Glutamatergic neuron (in vitro differentiated cells): ENCODE data around the gene XIRP1. TPM values are rescaled to one million over a fixed set of nuclear protein-coding genes. Genes with fewer than 3 reads are reported as not detected.

Source experiments
- DNase-seq: peaks from one replicate; pipeline ENCODE4 v3.0.0; 2022
- H3K27ac Mint-ChIP-seq: one replicate; pipeline ENCODE4 v1.8.0; 2020; ENCODE audit warnings: mild to moderate bottlenecking, mixed read lengths, inconsistent platforms; ENCODE audit not compliant: unreplicated experiment
- H3K27me3 Mint-ChIP-seq: one replicate; pipeline ENCODE4 v1.8.0; 2020; ENCODE audit warnings: mild to moderate bottlenecking, moderate library complexity, mixed read lengths, inconsistent platforms; ENCODE audit not compliant: unreplicated experiment
- H3K36me3 Mint-ChIP-seq: one replicate; pipeline ENCODE4 v1.8.0; 2020; ENCODE audit warnings: mild to moderate bottlenecking, mixed read lengths, inconsistent platforms; ENCODE audit not compliant: unreplicated experiment
- H3K4me1 Mint-ChIP-seq: one replicate; pipeline ENCODE4 v1.8.0; 2020; ENCODE audit warnings: mild to moderate bottlenecking, low read depth, mixed read lengths, inconsistent platforms; ENCODE audit not compliant: unreplicated experiment
- H3K4me3 Mint-ChIP-seq: one replicate; pipeline ENCODE4 v1.8.0; 2020; ENCODE audit warnings: mild to moderate bottlenecking, mixed read lengths, inconsistent platforms; ENCODE audit not compliant: unreplicated experiment
- H3K9me3 Mint-ChIP-seq: one replicate; pipeline ENCODE4 v1.8.0; 2020; ENCODE audit warnings: mild to moderate bottlenecking, moderate library complexity, mixed read lengths, inconsistent platforms; ENCODE audit not compliant: unreplicated experiment
- CTCF ChIP-seq: fragments of 200-600 bp; sonication (generic); IDR thresholded peaks from one replicate; pipeline ENCODE4 v1.5.0; 2021; ENCODE audit not compliant: partially characterized antibody, unreplicated experiment
- total RNA-seq: library from RNA; stranded (reverse); fragmentation: NEBNext Ultra II Directional; extraction: Animal tissue kit (Norgen Biotek cat#: 25700); gene quantifications from one replicate; pipeline ENCODE4 v1.2.1, GENCODE V29; 2021; ENCODE audit not compliant: unreplicated experiment

The XIRP1 gene
- total RNA-seq, 1 donor from 2014 or later: 0.34 TPM

- Mint-ChIP-seq H3K4me3 (no peak overlapping the region), H3K4me1 (no peaks in the 10 kb centered on the region), H3K27ac (no peak overlapping the region), H3K36me3 (no peaks in the 10 kb centered on the region), H3K27me3 (no peaks in the 10 kb centered on the region), H3K9me3 (no peaks in the 10 kb centered on the region)
- no peak for DNase-seq
- TF ChIP-seq CTCF: no peak
These were observed 17.7 kb upstream of the XIRP1 start for GRCh38 chr3:39210078-39210477.

GRCh38 chr3:39209329-39209970 is 17.1 kb upstream of the XIRP1 start:
- no peak for TF ChIP-seq CTCF
- no peak overlapping the region for H3K4me3 Mint-ChIP-seq
- no peak for DNase-seq
- H3K36me3 Mint-ChIP-seq: no peaks in the 10 kb centered on the region
- no peaks in the 10 kb centered on the region for H3K4me1 Mint-ChIP-seq
- no peak overlapping the region for H3K27ac Mint-ChIP-seq
- H3K9me3 Mint-ChIP-seq: no peaks in the 10 kb centered on the region
- H3K27me3 Mint-ChIP-seq: no peaks in the 10 kb centered on the region

- no peak for TF ChIP-seq CTCF
- no peak for DNase-seq
- no peaks in the 10 kb centered on the region for H3K4me1 Mint-ChIP-seq
- H3K27me3 Mint-ChIP-seq: no peaks in the 10 kb centered on the region
- H3K36me3 Mint-ChIP-seq: no peaks in the 10 kb centered on the region
- no peak overlapping the region for H3K27ac Mint-ChIP-seq
- H3K9me3 Mint-ChIP-seq: no peaks in the 10 kb centered on the region
- no peak overlapping the region for H3K4me3 Mint-ChIP-seq
These were observed 16.2 kb upstream of the XIRP1 start for GRCh38 chr3:39208463-39209055.

GRCh38 chr3:39207361-39208186 is 15.2 kb upstream of the XIRP1 start:
- no peak for DNase-seq
- Mint-ChIP-seq H3K27me3 (no peaks in the 10 kb centered on the region), H3K4me1 (no peaks in the 10 kb centered on the region), H3K27ac (no peak overlapping the region), H3K9me3 (no peaks in the 10 kb centered on the region), H3K36me3 (no peaks in the 10 kb centered on the region), H3K4me3 (no peak overlapping the region)
- no peak for TF ChIP-seq CTCF
